ENCODE results near the gene DCUN1D1.

Gene DCUN1D1

DNA sequence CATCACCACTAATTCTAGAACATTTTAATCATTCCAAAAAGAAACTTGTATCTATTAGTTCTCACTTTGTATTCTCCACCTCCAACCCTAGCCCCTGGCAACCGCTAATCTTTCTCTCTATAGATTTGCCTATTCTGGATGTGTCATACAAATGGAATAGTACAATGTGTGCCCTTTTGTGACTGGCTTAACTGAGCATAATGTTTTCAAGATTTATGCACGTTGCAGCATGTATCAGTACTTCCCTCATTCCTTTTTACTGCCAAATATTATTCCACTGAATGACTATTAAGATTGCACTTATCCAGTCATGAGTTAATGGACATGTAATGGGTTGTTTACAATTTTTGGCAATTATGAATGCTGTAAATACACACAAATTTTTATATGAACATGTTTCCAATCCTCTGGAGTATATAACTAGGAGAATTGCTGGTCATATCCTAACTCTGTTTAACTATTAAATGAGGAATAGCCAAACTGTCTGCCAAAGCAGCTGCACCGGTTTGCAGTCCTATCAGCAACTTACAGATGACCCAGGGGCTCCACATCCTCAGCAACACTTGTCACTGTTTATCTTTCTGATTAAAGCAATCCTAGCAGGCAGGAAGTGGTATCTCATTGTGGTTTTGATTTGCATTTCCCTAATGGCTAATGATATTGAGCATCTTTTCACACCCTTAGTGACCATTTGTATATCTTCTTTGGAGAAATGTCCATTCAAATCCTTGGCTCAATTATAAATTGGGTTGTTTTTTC lies 42.9 kb downstream of the DCUN1D1 start:
- Histone ChIP-seq H3K9me3 (ENCODE audit: control insufficient read depth in 2 of 2, low read length in 2 of 2) (no peaks in the 10 kb centered on the region), H3K4me1 (ENCODE audit: control insufficient read depth in 2 of 2, insufficient read depth in 2 of 2, low read length in 2 of 2) (no peaks in the 10 kb centered on the region), H3K27ac (ENCODE audit: low read depth in 2 of 2, low read length in 2 of 2) (no peak overlapping the region), H3K4me3 (ENCODE audit: low read length in 2 of 2) (no peak overlapping the region), H3K27me3 (ENCODE audit: control insufficient read depth in 2 of 2, insufficient read depth in 2 of 2, low read length in 2 of 2) (no peaks in the 10 kb centered on the region), H3K36me3 (ENCODE audit: control insufficient read depth in 2 of 2, insufficient read depth in 2 of 2, low read length in 2 of 2) (peaks cover 0 to 3% of the 10 kb centered on the region in 2 donors), H3K9ac (ENCODE audit: low read depth in 1 of 2, low read length in 2 of 2) (no peak overlapping the region)

DNA sequence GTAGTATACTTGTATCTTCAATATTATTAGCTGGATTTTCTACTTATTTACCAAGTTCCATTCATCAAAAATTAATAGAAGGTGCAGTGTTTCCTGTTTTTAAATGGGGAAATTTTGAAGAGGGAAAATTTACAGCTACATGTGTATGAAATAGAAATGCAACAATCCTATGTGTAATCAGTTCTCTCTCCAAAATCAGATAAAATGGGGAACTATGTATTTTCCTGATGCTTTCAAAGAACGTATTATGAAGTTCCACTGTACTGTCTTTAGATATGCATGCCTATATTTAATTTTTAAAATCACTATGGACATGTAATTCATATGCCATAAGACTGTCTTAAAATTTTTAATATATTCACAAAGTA lies 43.4 kb downstream of the DCUN1D1 start:
- no peak overlapping the region for H3K9ac ChIP-seq (ENCODE audit: low read depth in 1 of 2, low read length in 2 of 2)
- no peaks in the 10 kb centered on the region for H3K4me1 ChIP-seq (ENCODE audit: control insufficient read depth in 2 of 2, insufficient read depth in 2 of 2, low read length in 2 of 2)
- H3K9me3 ChIP-seq (ENCODE audit: control insufficient read depth in 2 of 2, low read length in 2 of 2) = peaks cover 0 to 2% of the 10 kb centered on the region in 2 donors
- H3K36me3 ChIP-seq (ENCODE audit: control insufficient read depth in 2 of 2, insufficient read depth in 2 of 2, low read length in 2 of 2) = peaks cover 0 to 3% of the 10 kb centered on the region in 2 donors
- no peak overlapping the region for H3K4me3 ChIP-seq (ENCODE audit: low read length in 2 of 2)
- no peak overlapping the region for H3K27ac ChIP-seq (ENCODE audit: low read depth in 2 of 2, low read length in 2 of 2)
- no peaks in the 10 kb centered on the region for H3K27me3 ChIP-seq (ENCODE audit: control insufficient read depth in 2 of 2, insufficient read depth in 2 of 2, low read length in 2 of 2)

DNA sequence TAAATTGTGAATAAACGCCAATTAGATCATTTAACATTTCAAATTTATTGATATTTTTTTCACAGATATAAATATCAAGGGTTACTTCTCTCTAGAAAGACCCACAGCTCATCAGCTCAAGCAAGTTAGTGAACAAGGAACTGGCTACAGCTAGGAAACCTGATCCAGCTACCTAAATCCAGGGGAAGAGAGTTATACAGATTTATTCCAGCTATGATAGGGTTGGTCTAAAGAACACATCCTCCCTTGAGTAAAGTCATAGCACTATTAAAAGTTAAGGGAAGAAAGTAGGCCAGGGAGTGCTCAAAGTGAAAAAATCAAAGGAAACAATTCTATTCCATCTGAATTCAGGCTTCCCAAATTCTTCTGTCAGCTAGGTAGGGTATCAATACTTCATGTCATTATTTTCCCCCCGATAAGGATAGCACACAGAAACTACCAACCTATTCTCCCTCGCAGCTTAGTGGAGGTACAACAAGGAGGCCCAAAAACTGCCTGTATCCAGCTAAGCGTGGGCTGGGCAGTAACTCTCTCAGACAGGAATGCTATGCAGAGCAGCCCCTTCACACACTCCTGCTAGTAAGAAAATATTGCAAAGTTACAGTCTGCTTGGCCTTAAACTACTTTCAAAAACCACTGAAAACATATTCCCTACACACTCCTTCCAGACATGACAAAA lies 44.0 kb downstream of the DCUN1D1 start:
- H3K36me3 ChIP-seq (ENCODE audit: control insufficient read depth in 2 of 2, insufficient read depth in 2 of 2, low read length in 2 of 2) = peaks cover 0 to 3% of the 10 kb centered on the region in 2 donors
- no peaks in the 10 kb centered on the region for H3K27me3 ChIP-seq (ENCODE audit: control insufficient read depth in 2 of 2, insufficient read depth in 2 of 2, low read length in 2 of 2)
- H3K27ac ChIP-seq (ENCODE audit: low read depth in 2 of 2, low read length in 2 of 2) = no peak overlapping the region
- no peak overlapping the region for H3K9ac ChIP-seq (ENCODE audit: low read depth in 1 of 2, low read length in 2 of 2)
- H3K4me3 ChIP-seq (ENCODE audit: low read length in 2 of 2) = no peak overlapping the region
- peaks cover 0 to 2% of the 10 kb centered on the region in 2 donors for H3K9me3 ChIP-seq (ENCODE audit: control insufficient read depth in 2 of 2, low read length in 2 of 2)
- H3K4me1 ChIP-seq (ENCODE audit: control insufficient read depth in 2 of 2, insufficient read depth in 2 of 2, low read length in 2 of 2) = no peaks in the 10 kb centered on the region

DNA sequence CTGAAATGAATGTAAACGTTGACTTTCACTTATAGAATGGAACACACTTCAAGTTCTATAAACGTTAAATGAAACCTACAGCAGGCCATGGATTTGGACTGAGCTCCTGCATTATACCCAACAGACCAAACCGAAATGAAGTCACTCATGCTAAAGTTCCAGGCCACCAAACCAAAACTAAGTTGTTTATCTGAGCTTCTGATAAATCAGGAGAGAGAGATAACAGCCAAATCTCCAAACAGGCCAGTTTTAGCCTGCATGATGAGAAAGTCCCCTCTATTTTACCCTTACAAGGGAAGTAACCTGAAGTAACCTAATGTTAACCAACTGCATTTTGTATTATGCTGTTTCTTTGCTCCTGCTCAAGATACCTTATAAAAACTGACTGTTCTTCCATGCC lies 44.5 kb downstream of the DCUN1D1 start:
- no peak overlapping the region for H3K9ac ChIP-seq (ENCODE audit: low read depth in 1 of 2, low read length in 2 of 2)
- no peak overlapping the region for H3K4me3 ChIP-seq (ENCODE audit: low read length in 2 of 2)
- no peak overlapping the region for H3K27ac ChIP-seq (ENCODE audit: low read depth in 2 of 2, low read length in 2 of 2)
- H3K27me3 ChIP-seq (ENCODE audit: control insufficient read depth in 2 of 2, insufficient read depth in 2 of 2, low read length in 2 of 2) = no peaks in the 10 kb centered on the region
- peaks cover 0 to 3% of the 10 kb centered on the region in 2 donors for H3K36me3 ChIP-seq (ENCODE audit: control insufficient read depth in 2 of 2, insufficient read depth in 2 of 2, low read length in 2 of 2)
- peaks cover 0 to 2% of the 10 kb centered on the region in 2 donors for H3K9me3 ChIP-seq (ENCODE audit: control insufficient read depth in 2 of 2, low read length in 2 of 2)
- no peaks in the 10 kb centered on the region for H3K4me1 ChIP-seq (ENCODE audit: control insufficient read depth in 2 of 2, insufficient read depth in 2 of 2, low read length in 2 of 2)

DNA sequence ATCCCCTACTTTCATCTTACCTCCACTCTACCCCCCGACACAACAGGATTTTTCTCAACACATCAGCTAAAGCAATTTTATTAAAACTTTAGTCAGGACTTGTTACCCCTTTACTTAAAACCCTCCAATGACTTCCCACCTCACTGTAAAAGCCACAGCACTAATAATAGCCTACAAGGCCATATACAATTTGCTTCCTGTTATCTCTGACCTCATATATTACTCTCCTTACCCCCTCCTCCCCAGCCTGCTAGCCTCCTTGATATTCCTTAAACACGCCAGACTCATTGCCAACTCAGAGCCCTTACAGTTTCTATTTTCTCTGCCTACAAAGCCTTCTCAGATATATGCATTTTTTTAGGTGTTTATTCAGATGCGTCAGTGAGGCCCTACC lies 54.4 kb downstream of the DCUN1D1 start:
- no peaks in the 10 kb centered on the region for H3K27me3 ChIP-seq (ENCODE audit: control insufficient read depth in 2 of 2, insufficient read depth in 2 of 2, low read length in 2 of 2)

DNA sequence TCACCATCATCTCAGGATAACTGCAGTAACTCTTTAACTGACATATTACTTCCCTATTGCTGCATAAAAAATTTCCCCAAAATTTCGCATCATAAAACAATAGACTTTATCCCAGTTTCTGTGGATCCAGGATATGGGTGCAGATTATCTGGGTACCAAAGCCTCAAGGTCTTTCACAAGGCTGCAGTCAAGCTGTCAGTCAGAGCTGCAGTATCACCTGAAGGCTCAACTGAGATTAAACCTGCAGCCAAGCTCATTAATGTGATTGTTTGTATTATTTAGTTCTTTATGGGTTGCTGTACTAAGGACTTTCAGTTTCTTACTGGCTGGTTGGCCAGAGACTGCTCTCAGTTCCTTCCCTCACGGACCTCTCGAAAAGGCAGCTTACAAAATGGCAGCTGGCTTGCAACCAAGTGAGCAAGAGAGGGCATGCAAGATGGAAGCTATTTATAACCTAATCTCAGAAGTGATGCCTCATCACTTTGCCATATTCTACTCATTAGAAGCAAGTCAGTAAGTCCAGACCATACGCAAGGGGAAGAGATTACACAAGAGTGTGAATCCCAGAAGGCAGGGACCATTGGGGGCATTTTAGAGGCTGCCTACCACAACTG lies 54.9 kb downstream of the DCUN1D1 start:
- Histone ChIP-seq H3K27me3 (ENCODE audit: control insufficient read depth in 2 of 2, insufficient read depth in 2 of 2, low read length in 2 of 2) (no peaks in the 10 kb centered on the region), H3K36me3 (ENCODE audit: control insufficient read depth in 2 of 2, insufficient read depth in 2 of 2, low read length in 2 of 2) (no peaks in the 10 kb centered on the region), H3K9ac (ENCODE audit: low read depth in 1 of 2, low read length in 2 of 2) (no peak overlapping the region), H3K27ac (ENCODE audit: low read depth in 2 of 2, low read length in 2 of 2) (no peak overlapping the region), H3K4me1 (ENCODE audit: control insufficient read depth in 2 of 2, insufficient read depth in 2 of 2, low read length in 2 of 2) (no peaks in the 10 kb centered on the region), H3K9me3 (ENCODE audit: control insufficient read depth in 2 of 2, low read length in 2 of 2) (no peaks in the 10 kb centered on the region), H3K4me3 (ENCODE audit: low read length in 2 of 2) (no peak overlapping the region)

More for the DNA sequence above, 54.4 kb downstream of the DCUN1D1 start:
- no peaks in the 10 kb centered on the region for H3K4me1 ChIP-seq (ENCODE audit: control insufficient read depth in 2 of 2, insufficient read depth in 2 of 2, low read length in 2 of 2)
- H3K27ac ChIP-seq (ENCODE audit: low read depth in 2 of 2, low read length in 2 of 2) = no peak overlapping the region
- no peak overlapping the region for H3K4me3 ChIP-seq (ENCODE audit: low read length in 2 of 2)
- no peaks in the 10 kb centered on the region for H3K36me3 ChIP-seq (ENCODE audit: control insufficient read depth in 2 of 2, insufficient read depth in 2 of 2, low read length in 2 of 2)
- H3K9me3 ChIP-seq (ENCODE audit: control insufficient read depth in 2 of 2, low read length in 2 of 2) = no peaks in the 10 kb centered on the region
- H3K9ac ChIP-seq (ENCODE audit: low read depth in 1 of 2, low read length in 2 of 2) = no peak overlapping the region

DNA sequence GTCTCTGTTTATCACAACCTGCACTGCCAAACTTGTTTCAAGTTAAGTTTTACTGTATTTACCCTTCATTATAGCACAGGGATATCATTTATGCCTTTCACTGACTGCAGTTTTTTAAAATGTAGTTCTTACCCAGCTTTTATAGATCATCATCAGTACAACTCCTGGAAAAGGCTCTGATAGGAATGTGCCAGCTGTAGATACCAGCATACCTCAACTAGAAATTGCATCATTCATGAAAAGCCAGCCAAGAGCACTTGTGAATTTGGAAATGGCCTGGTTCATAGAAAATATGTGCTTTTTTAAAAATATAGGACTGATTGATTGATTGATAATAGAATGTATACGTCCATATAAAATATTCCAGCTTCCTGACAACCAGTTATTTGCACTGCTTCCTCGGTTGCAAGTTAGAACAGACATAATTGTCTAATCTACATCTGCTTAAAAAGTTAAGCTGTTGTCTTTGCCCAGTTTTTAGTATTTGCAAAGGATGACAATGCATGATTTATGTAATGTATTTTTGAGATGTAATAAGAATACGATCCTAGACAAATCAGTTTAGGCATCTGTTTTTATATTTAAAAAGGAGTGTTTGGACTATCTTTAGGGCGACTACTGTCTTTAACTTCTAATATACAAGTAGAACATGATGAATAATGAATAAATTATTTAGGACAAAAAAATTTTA lies 58.5 kb downstream of the DCUN1D1 start:
- H3K27me3 ChIP-seq (ENCODE audit: control insufficient read depth in 2 of 2, insufficient read depth in 2 of 2, low read length in 2 of 2) = no peaks in the 10 kb centered on the region
- H3K4me1 ChIP-seq (ENCODE audit: control insufficient read depth in 2 of 2, insufficient read depth in 2 of 2, low read length in 2 of 2) = no peaks in the 10 kb centered on the region
- no peak overlapping the region for H3K9ac ChIP-seq (ENCODE audit: low read depth in 1 of 2, low read length in 2 of 2)
- H3K9me3 ChIP-seq (ENCODE audit: control insufficient read depth in 2 of 2, low read length in 2 of 2) = no peaks in the 10 kb centered on the region
- H3K36me3 ChIP-seq (ENCODE audit: control insufficient read depth in 2 of 2, insufficient read depth in 2 of 2, low read length in 2 of 2) = peaks cover 7 to 8% of the 10 kb centered on the region in 2 donors
- H3K27ac ChIP-seq (ENCODE audit: low read depth in 2 of 2, low read length in 2 of 2) = no peak overlapping the region
- no peak overlapping the region for H3K4me3 ChIP-seq (ENCODE audit: low read length in 2 of 2)

DNA sequence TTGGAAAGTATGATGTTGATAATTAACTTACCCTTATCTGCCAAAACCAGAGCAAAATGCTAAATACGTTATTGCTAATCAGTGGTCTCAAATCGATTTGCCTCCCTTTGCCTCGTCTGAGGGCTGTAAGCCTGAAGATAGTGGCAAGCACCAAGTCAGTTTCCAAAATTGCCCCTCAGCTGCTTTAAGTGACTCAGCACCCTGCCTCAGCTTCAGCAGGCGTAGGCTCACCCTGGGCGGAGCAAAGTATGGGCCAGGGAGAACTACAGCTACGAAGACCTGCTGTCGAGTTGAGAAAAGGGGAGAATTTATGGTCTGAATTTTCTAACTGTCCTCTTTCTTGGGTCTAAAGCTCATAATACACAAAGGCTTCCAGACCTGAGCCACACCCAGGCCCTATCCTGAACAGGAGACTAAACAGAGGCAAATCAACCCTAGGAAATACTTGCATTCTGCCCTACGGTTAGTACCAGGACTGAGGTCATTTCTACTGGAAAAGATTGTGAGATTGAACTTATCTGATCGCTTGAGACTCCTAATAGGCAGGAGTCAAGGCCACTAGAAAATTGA lies 59.7 kb downstream of the DCUN1D1 start:
- H3K27me3 ChIP-seq (ENCODE audit: control insufficient read depth in 2 of 2, insufficient read depth in 2 of 2, low read length in 2 of 2) = no peaks in the 10 kb centered on the region
- H3K9me3 ChIP-seq (ENCODE audit: control insufficient read depth in 2 of 2, low read length in 2 of 2) = no peaks in the 10 kb centered on the region
- no peak overlapping the region for H3K4me3 ChIP-seq (ENCODE audit: low read length in 2 of 2)
- no peak overlapping the region for H3K9ac ChIP-seq (ENCODE audit: low read depth in 1 of 2, low read length in 2 of 2)
- H3K36me3 ChIP-seq (ENCODE audit: control insufficient read depth in 2 of 2, insufficient read depth in 2 of 2, low read length in 2 of 2) = peaks cover 7 to 8% of the 10 kb centered on the region in 2 donors
- no peak overlapping the region for H3K27ac ChIP-seq (ENCODE audit: low read depth in 2 of 2, low read length in 2 of 2)
- no peaks in the 10 kb centered on the region for H3K4me1 ChIP-seq (ENCODE audit: control insufficient read depth in 2 of 2, insufficient read depth in 2 of 2, low read length in 2 of 2)

DNA sequence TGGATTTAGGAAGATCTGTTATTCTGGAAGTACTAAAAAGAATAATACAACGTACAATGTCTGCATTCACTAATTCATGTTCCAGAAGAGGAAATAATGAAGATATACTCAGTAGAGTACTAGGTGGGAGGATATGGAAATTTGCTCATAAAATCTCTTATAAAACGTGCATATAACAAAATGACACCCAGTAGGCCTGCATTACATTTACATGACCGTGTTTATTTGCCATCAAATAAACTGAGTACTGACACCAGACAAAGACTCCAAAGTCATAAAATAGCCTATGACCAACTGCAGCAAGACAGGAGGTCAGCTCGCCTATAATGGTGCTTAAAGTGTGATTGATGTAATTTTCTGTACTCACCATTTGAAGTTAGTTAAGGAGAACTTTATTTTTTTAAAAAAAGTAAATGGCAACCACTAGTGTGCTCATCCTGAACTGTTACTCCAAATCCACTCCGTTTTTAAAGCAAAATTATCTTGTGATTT lies 60.4 kb downstream of the DCUN1D1 start:
- H3K4me1 ChIP-seq (ENCODE audit: control insufficient read depth in 2 of 2, insufficient read depth in 2 of 2, low read length in 2 of 2) = no peaks in the 10 kb centered on the region

More for the DNA sequence above, 60.4 kb downstream of the DCUN1D1 start:
- H3K9ac ChIP-seq (ENCODE audit: low read depth in 1 of 2, low read length in 2 of 2) = no peak overlapping the region
- H3K9me3 ChIP-seq (ENCODE audit: control insufficient read depth in 2 of 2, low read length in 2 of 2) = no peaks in the 10 kb centered on the region
- H3K27ac ChIP-seq (ENCODE audit: low read depth in 2 of 2, low read length in 2 of 2) = no peak overlapping the region
- H3K4me3 ChIP-seq (ENCODE audit: low read length in 2 of 2) = no peak overlapping the region
- H3K27me3 ChIP-seq (ENCODE audit: control insufficient read depth in 2 of 2, insufficient read depth in 2 of 2, low read length in 2 of 2) = no peaks in the 10 kb centered on the region
- peaks cover 7 to 8% of the 10 kb centered on the region in 2 donors for H3K36me3 ChIP-seq (ENCODE audit: control insufficient read depth in 2 of 2, insufficient read depth in 2 of 2, low read length in 2 of 2)

Data from mucosa of rectum (tissue), 2 donors.